ENCODE results near the gene CD164.

CD164 gene

DNA sequence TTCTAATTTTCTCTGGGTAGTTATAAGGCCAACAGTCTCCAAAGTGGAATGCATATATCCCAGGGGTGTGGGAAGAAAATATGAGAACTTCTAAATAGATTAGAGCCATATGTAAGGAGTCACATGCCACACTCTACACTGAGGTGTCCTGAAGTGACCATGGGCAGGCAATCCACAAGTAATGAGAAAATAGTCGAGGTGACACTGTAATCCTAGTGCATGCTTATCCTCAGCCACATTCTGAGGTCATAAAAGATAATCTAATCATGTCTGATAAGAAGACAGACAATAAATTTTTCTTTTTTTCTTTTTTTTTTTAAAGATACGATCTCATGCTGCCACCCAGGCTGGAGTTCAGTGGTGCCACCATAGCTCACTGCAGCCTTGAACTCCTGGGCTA lies 62.2 kb downstream of the CD164 start:
- DNase-seq (ENCODE audit: low read depth), result no peak
- no peak overlapping the region for H3K4me3 ChIP-seq (ENCODE audit: low read length)
- TF ChIP-seq, protein P1, sequence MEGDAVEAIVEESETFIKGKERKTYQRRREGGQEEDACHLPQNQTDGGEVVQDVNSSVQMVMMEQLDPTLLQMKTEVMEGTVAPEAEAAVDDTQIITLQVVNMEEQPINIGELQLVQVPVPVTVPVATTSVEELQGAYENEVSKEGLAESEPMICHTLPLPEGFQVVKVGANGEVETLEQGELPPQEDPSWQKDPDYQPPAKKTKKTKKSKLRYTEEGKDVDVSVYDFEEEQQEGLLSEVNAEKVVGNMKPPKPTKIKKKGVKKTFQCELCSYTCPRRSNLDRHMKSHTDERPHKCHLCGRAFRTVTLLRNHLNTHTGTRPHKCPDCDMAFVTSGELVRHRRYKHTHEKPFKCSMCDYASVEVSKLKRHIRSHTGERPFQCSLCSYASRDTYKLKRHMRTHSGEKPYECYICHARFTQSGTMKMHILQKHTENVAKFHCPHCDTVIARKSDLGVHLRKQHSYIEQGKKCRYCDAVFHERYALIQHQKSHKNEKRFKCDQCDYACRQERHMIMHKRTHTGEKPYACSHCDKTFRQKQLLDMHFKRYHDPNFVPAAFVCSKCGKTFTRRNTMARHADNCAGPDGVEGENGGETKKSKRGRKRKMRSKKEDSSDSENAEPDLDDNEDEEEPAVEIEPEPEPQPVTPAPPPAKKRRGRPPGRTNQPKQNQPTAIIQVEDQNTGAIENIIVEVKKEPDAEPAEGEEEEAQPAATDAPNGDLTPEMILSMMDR (IDR thresholded peaks at IDR 0.05; ENCODE audit: insufficient read depth, low read depth, low read length, missing control alignments), result no peak

- no peak for DNase-seq (ENCODE audit: low read depth)
- no peak overlapping the region for H3K4me3 ChIP-seq (ENCODE audit: low read length)
- TF ChIP-seq, protein P1 (IDR thresholded peaks at IDR 0.05; ENCODE audit: insufficient read depth, low read depth, low read length, missing control alignments), result no peak
These were observed 63.9 kb downstream of the CD164 start for GRCh38 chr6:109318328-109318876.

DNA sequence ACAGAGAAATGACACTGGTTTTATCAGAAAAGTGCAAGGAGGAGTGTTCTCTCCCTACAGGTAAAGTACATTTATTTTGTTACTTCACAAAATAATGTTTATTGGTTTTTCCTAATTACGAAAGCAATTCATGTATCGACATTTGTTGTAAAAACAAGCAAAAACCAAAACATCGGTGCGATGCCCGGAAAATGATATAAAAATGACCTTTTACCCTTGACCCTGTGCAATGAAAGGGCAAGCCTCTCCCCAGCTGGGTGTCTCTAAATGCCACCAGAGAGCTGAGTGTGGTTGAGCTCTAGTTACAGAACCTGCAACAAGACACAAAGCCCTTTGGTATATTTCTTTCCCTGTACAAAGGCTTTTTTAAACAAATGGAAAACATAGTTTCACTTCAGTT lies 65.4 kb downstream of the CD164 start:
- no peak overlapping the region for H3K4me3 ChIP-seq (ENCODE audit: low read length)
- TF ChIP-seq, protein P1 (IDR thresholded peaks at IDR 0.05; ENCODE audit: insufficient read depth, low read depth, low read length, missing control alignments), result no peak
- DNase-seq (ENCODE audit: low read depth), result no peak

Measured in epithelial cell of esophagus (primary cell).